ENCODE results near the gene LRRC34. TPM values are rescaled to one million over a fixed set of nuclear protein-coding genes. Genes with fewer than 3 reads are reported as not detected.

LRRC34 gene
- total RNA-seq: 5.2 and 8.0 TPM in 2 replicates

- peak; percentile 66 for DNase-seq (ENCODE audit: low read depth)
Measured at GRCh38 chr3:169812332-169813235, at the start of gene LRRC34, which contains the start of gene LRRIQ4. LRRC34 (minus strand) TSS chr3:169812904; CDS start chr3:169812548, 356 bp downstream. LRRIQ4 (plus strand) TSS chr3:169812870; CDS start chr3:169821922, 9,052 bp downstream.

DNA sequence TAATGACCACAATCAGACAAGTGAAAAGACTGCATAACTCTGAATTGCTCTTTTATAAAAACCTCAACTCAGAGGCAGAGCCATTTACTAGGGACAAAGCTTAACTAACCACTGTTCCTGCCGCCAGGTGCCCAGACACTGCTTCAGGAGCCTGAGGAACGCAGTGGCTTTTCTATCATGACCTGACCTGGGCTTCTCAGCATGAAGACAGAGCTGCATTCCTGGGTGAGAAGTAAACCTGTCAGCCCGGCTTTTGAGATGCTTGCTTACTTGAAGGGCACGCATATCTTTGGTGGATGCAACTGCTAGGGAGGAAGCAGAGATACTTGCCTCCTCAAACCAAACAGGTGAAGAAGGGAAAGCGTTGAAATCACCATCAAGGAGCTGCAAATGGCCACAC lies 49.2 kb upstream of the LRRC34 start:
- DNase-seq (ENCODE audit: low read depth): no peak

GRCh38 chr3:169857811-169858210 lies 45.1 kb upstream of the LRRC34 start:
- no peak for DNase-seq (ENCODE audit: low read depth)

- DNase-seq (ENCODE audit: low read depth): no peak
Measured at GRCh38 chr3:169855514-169855913, 42.8 kb upstream of the LRRC34 start.

- no peak for DNase-seq (ENCODE audit: low read depth)
Measured at GRCh38 chr3:169850618-169851017, 37.9 kb upstream of the LRRC34 start.

GRCh38 chr3:169848741-169849140 lies 36.0 kb upstream of the LRRC34 start:
- no peak for DNase-seq (ENCODE audit: low read depth)

- DNase-seq (ENCODE audit: low read depth): no peak
Measured at GRCh38 chr3:169847896-169848295, 35.2 kb upstream of the LRRC34 start.

DNA sequence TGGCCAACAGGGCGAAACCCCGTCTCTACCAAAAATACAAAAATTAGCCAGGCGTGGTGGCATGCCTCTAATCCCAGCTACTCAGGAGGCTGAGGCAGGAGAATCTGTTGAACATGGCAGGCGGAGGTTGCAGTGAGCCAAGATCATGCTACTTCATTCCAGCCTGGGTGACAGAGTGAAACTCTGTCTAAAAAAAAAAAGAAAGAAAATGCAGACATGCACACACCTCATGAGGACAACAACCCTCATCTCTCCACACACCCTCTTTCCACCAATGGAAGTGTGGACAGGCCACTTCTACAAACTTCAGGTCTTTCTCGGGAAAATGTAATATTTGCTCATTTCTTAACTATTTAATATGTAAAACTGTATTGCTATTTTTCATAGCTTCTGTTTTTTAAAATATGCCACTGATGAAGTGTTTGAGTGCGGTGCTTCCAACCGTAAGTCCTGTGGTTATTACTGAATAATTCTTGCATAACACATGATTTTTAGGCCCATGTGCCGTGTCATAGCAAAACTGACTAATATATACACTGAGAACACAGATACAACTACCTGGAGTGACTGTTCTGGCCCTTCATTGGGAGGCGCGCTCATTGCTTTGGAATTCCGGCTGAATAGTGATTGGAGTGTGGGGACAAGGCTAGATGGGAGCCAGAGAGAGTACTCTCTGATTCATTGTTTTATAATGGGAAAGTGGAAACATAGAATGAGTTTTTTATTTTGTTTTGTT lies 33.9 kb upstream of the LRRC34 start:
- peak; percentile 85 for DNase-seq (ENCODE audit: low read depth)

DNA sequence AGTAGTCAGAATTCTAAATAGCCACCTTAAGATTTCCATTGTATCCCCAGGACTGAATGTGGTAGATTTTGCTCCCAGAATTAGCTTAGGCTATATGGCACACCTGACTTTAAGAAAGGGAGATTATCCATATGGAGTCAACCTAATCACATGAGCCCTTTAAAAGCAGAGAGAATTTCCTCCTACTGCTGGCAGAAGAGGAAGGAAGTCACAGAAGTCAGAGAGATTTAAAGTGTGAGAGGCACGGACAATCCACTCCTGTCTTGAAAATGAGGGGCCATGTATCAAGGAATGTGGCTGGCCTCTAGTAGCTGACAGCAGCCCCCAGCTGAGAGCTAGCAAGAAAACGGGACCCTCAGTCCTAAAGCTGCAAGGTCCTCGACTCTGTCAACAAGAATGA lies 30.3 kb upstream of the LRRC34 start:
- no peak for DNase-seq (ENCODE audit: low read depth)

GRCh38 chr3:169841171-169841570 lies 28.5 kb upstream of the LRRC34 start:
- peak; percentile 58 for DNase-seq (ENCODE audit: low read depth)

- no peak for DNase-seq (ENCODE audit: low read depth)
Measured at GRCh38 chr3:169838511-169839030, 25.9 kb upstream of the LRRC34 start.

- DNase-seq (ENCODE audit: low read depth): no peak
Measured at GRCh38 chr3:169836942-169837275, 24.2 kb upstream of the LRRC34 start.

GRCh38 chr3:169836078-169836941 lies 23.6 kb upstream of the LRRC34 start:
- DNase-seq (ENCODE audit: low read depth): no peak

DNA sequence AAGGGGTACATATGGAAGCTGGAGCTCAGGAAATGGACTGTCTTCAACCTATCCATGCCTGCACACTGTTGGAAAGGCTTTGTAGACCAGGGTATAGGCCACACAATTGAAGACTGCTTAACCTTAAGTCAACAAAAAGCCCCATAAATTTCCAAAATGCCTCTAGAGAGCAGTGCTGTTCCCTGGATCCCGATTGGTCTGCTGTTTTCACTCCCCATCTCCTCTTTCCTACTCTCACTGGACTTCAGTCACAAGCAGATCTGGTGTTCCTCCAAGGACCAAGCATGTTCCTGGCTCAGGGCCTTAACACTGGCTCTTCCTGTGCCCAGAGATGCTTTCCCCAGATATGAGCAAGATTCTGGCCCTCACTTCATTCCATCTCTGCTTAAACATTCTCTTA lies 22.8 kb upstream of the LRRC34 start:
- no peak for DNase-seq (ENCODE audit: low read depth)

GRCh38 chr3:169827712-169828111 lies 15.0 kb upstream of the LRRC34 start:
- no peak for DNase-seq (ENCODE audit: low read depth)

GRCh38 chr3:169825316-169825715 lies 12.6 kb upstream of the LRRC34 start:
- DNase-seq (ENCODE audit: low read depth): no peak

GRCh38 chr3:169822983-169823382 lies 10.3 kb upstream of the LRRC34 start:
- DNase-seq (ENCODE audit: low read depth): no peak

DNA sequence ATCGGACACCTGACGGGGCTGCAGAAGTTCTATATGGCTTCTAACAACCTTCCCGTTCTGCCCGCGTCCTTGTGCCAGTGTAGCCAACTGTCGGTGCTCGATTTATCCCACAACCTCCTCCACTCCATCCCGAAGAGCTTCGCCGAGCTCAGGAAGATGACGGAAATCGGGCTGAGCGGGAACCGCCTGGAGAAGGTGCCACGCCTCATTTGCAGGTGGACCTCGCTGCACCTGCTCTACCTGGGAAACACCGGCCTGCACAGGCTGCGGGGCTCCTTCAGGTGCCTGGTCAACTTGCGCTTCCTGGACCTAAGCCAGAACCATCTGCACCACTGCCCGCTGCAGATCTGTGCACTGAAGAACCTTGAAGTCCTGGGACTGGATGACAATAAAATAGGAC lies 9.8 kb upstream of the LRRC34 start:
- no peak for DNase-seq (ENCODE audit: low read depth)

DNA sequence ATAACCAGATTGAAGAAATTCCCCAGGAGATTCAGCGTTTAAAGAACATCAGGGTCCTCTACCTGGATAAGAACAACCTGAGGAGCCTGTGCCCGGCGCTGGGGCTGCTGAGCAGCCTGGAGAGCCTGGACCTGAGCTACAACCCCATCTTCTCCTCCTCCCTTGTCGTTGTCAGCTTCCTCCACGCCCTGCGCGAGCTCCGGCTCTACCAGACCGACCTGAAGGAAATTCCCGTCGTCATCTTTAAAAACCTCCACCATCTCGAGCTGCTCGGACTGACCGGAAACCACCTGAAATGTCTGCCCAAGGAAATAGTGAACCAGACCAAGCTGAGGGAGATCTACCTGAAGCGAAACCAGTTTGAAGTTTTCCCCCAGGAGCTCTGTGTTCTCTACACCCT lies 9.4 kb upstream of the LRRC34 start:
- no peak for DNase-seq (ENCODE audit: low read depth)

- DNase-seq (ENCODE audit: low read depth): peak; percentile 69
Measured at GRCh38 chr3:169818316-169818715, 5.6 kb upstream of the LRRC34 start.

- DNase-seq (ENCODE audit: low read depth): no peak
Measured at GRCh38 chr3:169815590-169816150, 3.0 kb upstream of the LRRC34 start.

Data from renal cortical epithelial cell (primary cell).